GM23338 (cell line): Measurements from ENCODE around the gene CNNM2. TPM values are rescaled to one million over a fixed set of nuclear protein-coding genes. Genes with fewer than 3 reads are reported as not detected.

ENCODE experiments used
- ATAC-seq: fragments of 200-7000 bp; cut with Tn5 transposase; 3 replicates; pipeline ENCODE4 v1.9.1; 2020
- DNase-seq: peaks from one replicate; pipeline ENCODE4 v3.0.0-alpha.2; 2015; ENCODE audit warnings: low spot score
- H2AFZ ChIP-seq: fragments of 200-600 bp; sonication (generic); 2 replicates; pipeline ENCODE4 v1.8.0; 2016; ENCODE audit warnings: antibody characterized with exemption, mild to moderate bottlenecking, moderate library complexity
- H3F3A ChIP-seq: fragments of 200-600 bp; sonication (generic); replicated peaks from 2 replicates; pipeline ENCODE4 v1.8.0; 2017; ENCODE audit warnings: antibody characterized with exemption, mixed run types, low read depth
- H3K27ac ChIP-seq: fragments of 200-600 bp; sonication (generic); 2 replicates; pipeline ENCODE4 v1.6.1; 2016; ENCODE audit warnings: low read depth
- H3K27me3 ChIP-seq: fragments of 200-600 bp; sonication (generic); 2 replicates; pipeline ENCODE4 v1.8.0; 2016; ENCODE audit warnings: mild to moderate bottlenecking, mixed run types, moderate library complexity; ENCODE audit not compliant: insufficient read depth
- H3K36me3 ChIP-seq: fragments of 200-600 bp; sonication (generic); 2 replicates; pipeline ENCODE4 v1.8.0; 2016; ENCODE audit warnings: mild to moderate bottlenecking; ENCODE audit not compliant: insufficient read depth
- H3K4me1 ChIP-seq: fragments of 200-600 bp; sonication (generic); 2 replicates; pipeline ENCODE4 v1.8.0; 2016; ENCODE audit warnings: mild to moderate bottlenecking, moderate library complexity; ENCODE audit not compliant: insufficient read depth
- H3K4me2 ChIP-seq: fragments of 200-600 bp; sonication (generic); 2 replicates; pipeline ENCODE4 v1.7.1; 2017; ENCODE audit warnings: mixed run types
- H3K4me3 ChIP-seq: fragments of 200-600 bp; sonication (generic); 2 replicates; pipeline ENCODE4 v1.6.1; 2016; ENCODE audit warnings: mixed run types
- H3K79me2 ChIP-seq: fragments of 200-600 bp; sonication (generic); replicated peaks from 2 replicates; pipeline ENCODE4 v1.8.0; 2017; ENCODE audit warnings: mild to moderate bottlenecking; ENCODE audit not compliant: insufficient read depth
- H3K9me2 ChIP-seq: fragments of 200-600 bp; sonication (generic); 2 replicates; pipeline ENCODE4 v1.8.0; 2017; ENCODE audit not compliant: insufficient read depth
- H4K20me1 ChIP-seq: fragments of 200-600 bp; sonication (generic); replicated peaks from 2 replicates; pipeline ENCODE4 v1.8.0; 2017; ENCODE audit warnings: mild to moderate bottlenecking; ENCODE audit not compliant: insufficient read depth
- H3K27ac Mint-ChIP-seq: 2 replicates; pipeline ENCODE4 v1.8.0; 2020; ENCODE audit warnings: inconsistent platforms, mild to moderate bottlenecking, moderate library complexity, mixed read lengths
- H3K27me3 Mint-ChIP-seq: 3 replicates; pipeline ENCODE4 v1.8.0; 2022; ENCODE audit warnings: low read depth, mild to moderate bottlenecking, moderate library complexity, mixed read lengths, inconsistent platforms; ENCODE audit not compliant: insufficient read depth, poor library complexity
- H3K36me3 Mint-ChIP-seq: 3 replicates; pipeline ENCODE4 v1.8.0; 2021; ENCODE audit warnings: low read depth, mild to moderate bottlenecking, inconsistent platforms, moderate library complexity, mixed read lengths
- H3K4me1 Mint-ChIP-seq: 3 replicates; pipeline ENCODE4 v1.8.0; 2020; ENCODE audit warnings: mild to moderate bottlenecking, inconsistent platforms, mixed read lengths
- H3K4me3 Mint-ChIP-seq: 3 replicates; pipeline ENCODE4 v1.8.0; 2021; ENCODE audit warnings: moderate library complexity, mild to moderate bottlenecking, inconsistent platforms, mixed read lengths
- H3K9me3 Mint-ChIP-seq: 3 replicates; pipeline ENCODE4 v1.8.0; 2020; ENCODE audit warnings: moderate library complexity, mild to moderate bottlenecking, inconsistent platforms, mixed read lengths
- CREB1 ChIP-seq: fragments of 250-450 bp; sonication (Bioruptor Pico); IDR thresholded peaks from 2 replicates; pipeline ENCODE4 v1.5.0; 2020; ENCODE audit warnings: low read depth, mild to moderate bottlenecking, moderate library complexity
- EZH2 ChIP-seq: fragments of 200-600 bp; sonication (generic); IDR thresholded peaks from one replicate; pipeline ENCODE4 v1.8.0; 2017; ENCODE audit warnings: antibody characterized with exemption, mild to moderate bottlenecking, low read depth; ENCODE audit not compliant: unreplicated experiment
- EZH2phosphoT487 ChIP-seq: fragments of 200-600 bp; sonication (generic); IDR thresholded peaks from one replicate; pipeline ENCODE4 v1.8.1; 2018; ENCODE audit warnings: antibody characterized with exemption; ENCODE audit not compliant: unreplicated experiment
- JUNB ChIP-seq: IDR thresholded peaks from one replicate; pipeline ENCODE4 v1.6.1; 2016; ENCODE audit warnings: antibody characterized with exemption; ENCODE audit not compliant: unreplicated experiment
- NANOG ChIP-seq: IDR thresholded peaks from 2 replicates; pipeline ENCODE4 v1.6.1; 2016; ENCODE audit warnings: antibody characterized with exemption, borderline replicate concordance
- POLR2AphosphoS5 ChIP-seq: IDR thresholded peaks from 2 replicates; pipeline ENCODE4 v1.6.1; 2016; ENCODE audit warnings: antibody characterized with exemption, low read depth
- STAT1 ChIP-seq: IDR thresholded peaks from one replicate; pipeline ENCODE4 v1.6.1; 2016; ENCODE audit warnings: antibody characterized with exemption; ENCODE audit not compliant: unreplicated experiment
- ZNF114 ChIP-seq: fragments of 250-450 bp; sonication (Bioruptor Pico); IDR thresholded peaks from 2 replicates; pipeline ENCODE4 v1.5.0; 2020; ENCODE audit warnings: mild to moderate bottlenecking, moderate library complexity
- ZNF331 ChIP-seq: fragments of 250-450 bp; sonication (Bioruptor Pico); IDR thresholded peaks from 2 replicates; pipeline ENCODE4 v1.5.0; 2020; ENCODE audit warnings: low read depth, mild to moderate bottlenecking, moderate library complexity
- ZNF462 ChIP-seq: fragments of 250-450 bp; sonication (Bioruptor Pico); IDR thresholded peaks from 2 replicates; pipeline ENCODE4 v1.5.0; 2020; ENCODE audit warnings: mild to moderate bottlenecking, moderate library complexity
- polyA plus RNA-seq: library from polyadenylated mRNA; unstranded; fragments of >200 nt; fragmentation: Nextera tagmentation; extraction: Ambion mirVana; gene quantifications from 2 replicates; pipeline ENCODE4 v1.2.1, GENCODE V29; 2016
- total RNA-seq: library from RNA; depleted of rRNA; stranded (reverse); fragments of >200 nt; shearing (Covaris generic); gene quantifications from 2 replicates; pipeline ENCODE4 v1.2.3, GENCODE V29; 2014
- TF ChIP-seq, protein P1 (sequence below): IDR thresholded peaks from 2 replicates; pipeline ENCODE4 v1.6.1; 2016; ENCODE audit warnings: antibody characterized with exemption
- TF ChIP-seq, protein P2 (sequence below): IDR thresholded peaks from one replicate; pipeline ENCODE4 v1.6.1; 2018; ENCODE audit warnings: antibody characterized with exemption; ENCODE audit not compliant: unreplicated experiment
- TF ChIP-seq, protein P3 (sequence below), 2 experiments: fragments of 200-600 bp in 1 of 2; sonication (generic) in 1 of 2; conservative IDR thresholded peaks; 2 replicates each; pipeline versions ENCODE4 v1.5.1 to v1.6.1; 2016 to 2017; ENCODE audit warnings: antibody characterized with exemption in 2 of 2, low read depth in 2 of 2, mild to moderate bottlenecking in 2 of 2, moderate library complexity in 1 of 2

The CNNM2 gene
- total and polyA plus RNA-seq, 2 experiments from 2014 or later: 4.5 to 31.3 TPM

- Histone ChIP-seq H2AFZ (no peak overlapping the region), H4K20me1 (no peaks in the 10 kb centered on the region), H3K4me3 (no peak overlapping the region), H3F3A (no peaks in the 10 kb centered on the region), H3K4me1 (peaks cover 22% of the 10 kb centered on the region; the same call in 1 of the 2 replicates), H3K27ac (peak overlapping the region; percentile 67), H3K4me2 (no peak overlapping the region), H3K9me2 (no peaks in the 10 kb centered on the region), H3K79me2 (peaks cover 31% of the 10 kb centered on the region), H3K27me3 (no peaks in the 10 kb centered on the region), H3K36me3 (no peaks in the 10 kb centered on the region)
- no peaks in the 10 kb centered on the region for H3K9me3 Mint-ChIP-seq
- H3K4me1 Mint-ChIP-seq: peaks cover 20% of the 10 kb centered on the region
- peaks cover 3% of the 10 kb centered on the region for H3K27me3 Mint-ChIP-seq
- no peak for TF ChIP-seq EZH2
- TF ChIP-seq POLR2AphosphoS5: no peak
- TF ChIP-seq, protein P1, sequence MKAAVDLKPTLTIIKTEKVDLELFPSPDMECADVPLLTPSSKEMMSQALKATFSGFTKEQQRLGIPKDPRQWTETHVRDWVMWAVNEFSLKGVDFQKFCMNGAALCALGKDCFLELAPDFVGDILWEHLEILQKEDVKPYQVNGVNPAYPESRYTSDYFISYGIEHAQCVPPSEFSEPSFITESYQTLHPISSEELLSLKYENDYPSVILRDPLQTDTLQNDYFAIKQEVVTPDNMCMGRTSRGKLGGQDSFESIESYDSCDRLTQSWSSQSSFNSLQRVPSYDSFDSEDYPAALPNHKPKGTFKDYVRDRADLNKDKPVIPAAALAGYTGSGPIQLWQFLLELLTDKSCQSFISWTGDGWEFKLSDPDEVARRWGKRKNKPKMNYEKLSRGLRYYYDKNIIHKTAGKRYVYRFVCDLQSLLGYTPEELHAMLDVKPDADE: no peak
- no peak for TF ChIP-seq ZNF331 (CRISPR knock-in tag)
- TF ChIP-seq, protein P2, sequence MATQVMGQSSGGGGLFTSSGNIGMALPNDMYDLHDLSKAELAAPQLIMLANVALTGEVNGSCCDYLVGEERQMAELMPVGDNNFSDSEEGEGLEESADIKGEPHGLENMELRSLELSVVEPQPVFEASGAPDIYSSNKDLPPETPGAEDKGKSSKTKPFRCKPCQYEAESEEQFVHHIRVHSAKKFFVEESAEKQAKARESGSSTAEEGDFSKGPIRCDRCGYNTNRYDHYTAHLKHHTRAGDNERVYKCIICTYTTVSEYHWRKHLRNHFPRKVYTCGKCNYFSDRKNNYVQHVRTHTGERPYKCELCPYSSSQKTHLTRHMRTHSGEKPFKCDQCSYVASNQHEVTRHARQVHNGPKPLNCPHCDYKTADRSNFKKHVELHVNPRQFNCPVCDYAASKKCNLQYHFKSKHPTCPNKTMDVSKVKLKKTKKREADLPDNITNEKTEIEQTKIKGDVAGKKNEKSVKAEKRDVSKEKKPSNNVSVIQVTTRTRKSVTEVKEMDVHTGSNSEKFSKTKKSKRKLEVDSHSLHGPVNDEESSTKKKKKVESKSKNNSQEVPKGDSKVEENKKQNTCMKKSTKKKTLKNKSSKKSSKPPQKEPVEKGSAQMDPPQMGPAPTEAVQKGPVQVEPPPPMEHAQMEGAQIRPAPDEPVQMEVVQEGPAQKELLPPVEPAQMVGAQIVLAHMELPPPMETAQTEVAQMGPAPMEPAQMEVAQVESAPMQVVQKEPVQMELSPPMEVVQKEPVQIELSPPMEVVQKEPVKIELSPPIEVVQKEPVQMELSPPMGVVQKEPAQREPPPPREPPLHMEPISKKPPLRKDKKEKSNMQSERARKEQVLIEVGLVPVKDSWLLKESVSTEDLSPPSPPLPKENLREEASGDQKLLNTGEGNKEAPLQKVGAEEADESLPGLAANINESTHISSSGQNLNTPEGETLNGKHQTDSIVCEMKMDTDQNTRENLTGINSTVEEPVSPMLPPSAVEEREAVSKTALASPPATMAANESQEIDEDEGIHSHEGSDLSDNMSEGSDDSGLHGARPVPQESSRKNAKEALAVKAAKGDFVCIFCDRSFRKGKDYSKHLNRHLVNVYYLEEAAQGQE: no peak
- TF ChIP-seq NANOG: no peak
- TF ChIP-seq ZNF114 (CRISPR knock-in tag): no peak
- TF ChIP-seq JUNB: no peak
- no peak for TF ChIP-seq ZNF462 (CRISPR knock-in tag)
- no peak for TF ChIP-seq CREB1
- no peak for TF ChIP-seq STAT1
- TF ChIP-seq EZH2phosphoT487: no peak
- TF ChIP-seq, protein P3, sequence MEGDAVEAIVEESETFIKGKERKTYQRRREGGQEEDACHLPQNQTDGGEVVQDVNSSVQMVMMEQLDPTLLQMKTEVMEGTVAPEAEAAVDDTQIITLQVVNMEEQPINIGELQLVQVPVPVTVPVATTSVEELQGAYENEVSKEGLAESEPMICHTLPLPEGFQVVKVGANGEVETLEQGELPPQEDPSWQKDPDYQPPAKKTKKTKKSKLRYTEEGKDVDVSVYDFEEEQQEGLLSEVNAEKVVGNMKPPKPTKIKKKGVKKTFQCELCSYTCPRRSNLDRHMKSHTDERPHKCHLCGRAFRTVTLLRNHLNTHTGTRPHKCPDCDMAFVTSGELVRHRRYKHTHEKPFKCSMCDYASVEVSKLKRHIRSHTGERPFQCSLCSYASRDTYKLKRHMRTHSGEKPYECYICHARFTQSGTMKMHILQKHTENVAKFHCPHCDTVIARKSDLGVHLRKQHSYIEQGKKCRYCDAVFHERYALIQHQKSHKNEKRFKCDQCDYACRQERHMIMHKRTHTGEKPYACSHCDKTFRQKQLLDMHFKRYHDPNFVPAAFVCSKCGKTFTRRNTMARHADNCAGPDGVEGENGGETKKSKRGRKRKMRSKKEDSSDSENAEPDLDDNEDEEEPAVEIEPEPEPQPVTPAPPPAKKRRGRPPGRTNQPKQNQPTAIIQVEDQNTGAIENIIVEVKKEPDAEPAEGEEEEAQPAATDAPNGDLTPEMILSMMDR (conservative IDR thresholded peaks at IDR 0.05; ENCODE audit: low read depth in 2 of 2): no peak
- DNase-seq (no peak), ATAC-seq (no peak)
- H3K36me3 Mint-ChIP-seq: no peaks in the 10 kb centered on the region
- H3K27ac Mint-ChIP-seq: no peak overlapping the region
- H3K4me3 Mint-ChIP-seq: no peak overlapping the region
These were observed 196.8 kb downstream of the CNNM2 start for GRCh38 chr10:103114876-103115275.
